NCI-H510A (cell line): ENCODE data around the gene RTEL1.

Source experiments
- DNase-seq: peaks from one replicate; lab custom pipeline; 2025; lab: John Stamatoyannopoulos, UW

Gene RTEL1

GRCh38 chr20:63689046-63690002 lies 31.2 kb downstream of the RTEL1 start:
- no peak for DNase-seq

DNA sequence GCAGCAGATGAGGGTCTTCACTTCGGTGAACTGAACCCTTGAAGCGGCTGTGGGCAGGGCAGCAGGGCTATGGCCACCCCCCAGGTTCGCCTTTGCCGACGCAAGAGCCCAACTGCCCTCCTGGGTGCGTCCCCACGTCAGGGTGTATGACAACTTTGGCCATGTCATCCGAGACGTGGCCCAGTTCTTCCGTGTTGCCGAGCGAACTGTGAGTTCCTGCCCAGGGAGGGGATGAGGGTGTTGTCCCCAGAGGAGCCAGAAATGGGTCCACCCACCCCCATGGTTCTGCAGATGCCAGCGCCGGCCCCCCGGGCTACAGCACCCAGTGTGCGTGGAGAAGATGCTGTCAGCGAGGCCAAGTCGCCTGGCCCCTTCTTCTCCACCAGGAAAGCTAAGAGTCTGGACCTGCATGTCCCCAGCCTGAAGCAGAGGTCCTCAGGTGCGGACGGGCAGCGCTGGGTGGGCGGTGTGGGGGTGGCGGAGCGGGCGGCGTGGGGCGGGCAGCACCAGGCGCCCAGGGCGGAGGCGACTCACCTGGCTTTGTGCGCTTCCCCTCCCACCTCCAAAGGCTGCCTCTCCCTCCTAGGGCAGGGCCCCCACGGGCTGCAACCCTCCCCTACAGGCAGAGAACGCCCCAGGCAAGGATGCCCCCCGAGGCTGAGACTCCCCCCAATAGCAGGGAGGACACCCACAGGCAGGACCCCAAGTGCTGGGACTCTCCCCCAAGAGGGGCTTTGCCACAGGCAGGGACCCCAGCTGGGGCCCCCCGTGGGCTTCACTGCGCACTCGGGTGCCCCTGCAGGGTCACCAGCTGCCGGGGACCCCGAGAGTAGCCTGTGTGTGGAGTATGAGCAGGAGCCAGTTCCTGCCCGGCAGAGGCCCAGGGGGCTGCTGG lies 32.1 kb downstream of the RTEL1 start:
- DNase-seq = no peak

GRCh38 chr20:63690898-63691710 lies 33.0 kb downstream of the RTEL1 start:
- DNase-seq = no peak

- no peak for DNase-seq
Measured at GRCh38 chr20:63691711-63692435, 33.8 kb downstream of the RTEL1 start.

GRCh38 chr20:63692436-63693082 lies 34.4 kb downstream of the RTEL1 start:
- DNase-seq = no peak

DNA sequence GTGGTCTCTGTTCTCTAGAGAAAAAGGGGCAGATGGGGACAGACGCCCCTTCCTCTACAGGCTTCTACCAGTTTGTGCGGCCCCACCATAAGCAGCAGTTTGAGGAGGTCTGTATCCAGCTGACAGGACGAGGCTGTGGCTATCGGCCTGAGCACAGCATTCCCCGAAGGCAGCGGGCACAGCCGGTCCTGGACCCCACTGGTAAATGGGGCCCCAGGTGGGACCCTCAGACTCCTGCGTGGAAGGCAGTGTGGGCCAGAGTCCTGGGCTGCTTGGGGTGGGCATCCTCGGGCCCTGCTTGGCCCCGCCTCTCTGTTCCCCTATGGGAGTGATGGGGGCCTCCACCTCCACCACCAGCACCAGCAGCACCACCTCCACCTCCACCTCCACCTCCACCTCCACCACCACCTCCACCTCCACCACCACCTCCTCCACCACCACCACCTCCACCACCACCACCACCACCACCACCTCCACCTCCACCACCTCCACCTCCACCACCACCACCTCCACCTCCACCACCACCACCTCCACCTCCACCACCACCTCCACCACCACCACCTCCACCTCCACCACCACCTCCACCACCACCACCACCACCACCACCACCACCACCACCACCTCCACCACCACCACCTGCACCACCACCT lies 35.1 kb downstream of the RTEL1 start:
- DNase-seq = no peak

DNA sequence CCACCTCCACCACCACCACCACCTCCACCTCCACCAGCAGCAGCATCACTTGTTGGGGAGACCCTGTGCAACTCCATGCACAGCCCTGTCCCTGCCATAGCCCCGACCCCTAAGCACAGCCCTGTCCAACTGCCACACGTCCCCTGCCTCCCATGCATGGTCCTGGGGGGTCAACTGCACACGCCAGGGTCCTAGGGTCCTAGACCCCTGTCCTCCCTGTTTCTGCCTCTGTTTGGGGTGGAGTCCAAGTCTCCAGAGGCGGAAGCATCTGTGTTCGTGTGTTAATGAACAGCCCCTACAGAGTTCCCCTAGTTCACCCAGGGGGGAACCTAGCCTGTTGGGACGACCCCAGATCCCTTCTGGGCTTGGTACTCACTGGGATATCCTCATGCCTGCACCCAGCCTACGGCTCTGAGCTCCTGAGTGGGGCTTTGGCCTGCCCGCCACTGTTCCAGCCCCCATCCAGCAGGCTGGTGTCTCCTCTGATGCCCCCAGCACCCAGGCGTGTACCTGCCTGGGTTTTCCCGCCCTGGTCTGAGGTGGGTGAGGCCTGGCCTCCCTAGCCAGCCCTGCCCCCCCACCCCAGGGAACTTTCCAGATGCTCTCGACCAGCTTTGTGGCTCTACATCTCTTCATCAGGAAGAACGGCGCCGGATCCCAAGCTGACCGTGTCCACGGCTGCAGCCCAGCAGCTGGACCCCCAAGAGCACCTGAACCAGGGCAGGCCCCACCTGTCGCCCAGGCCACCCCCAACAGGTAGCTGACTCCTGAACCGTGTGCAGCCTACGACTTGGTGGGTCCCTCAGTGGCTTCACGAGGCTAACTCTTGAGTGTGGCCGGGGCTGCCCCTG lies 35.8 kb downstream of the RTEL1 start:
- no peak for DNase-seq

DNA sequence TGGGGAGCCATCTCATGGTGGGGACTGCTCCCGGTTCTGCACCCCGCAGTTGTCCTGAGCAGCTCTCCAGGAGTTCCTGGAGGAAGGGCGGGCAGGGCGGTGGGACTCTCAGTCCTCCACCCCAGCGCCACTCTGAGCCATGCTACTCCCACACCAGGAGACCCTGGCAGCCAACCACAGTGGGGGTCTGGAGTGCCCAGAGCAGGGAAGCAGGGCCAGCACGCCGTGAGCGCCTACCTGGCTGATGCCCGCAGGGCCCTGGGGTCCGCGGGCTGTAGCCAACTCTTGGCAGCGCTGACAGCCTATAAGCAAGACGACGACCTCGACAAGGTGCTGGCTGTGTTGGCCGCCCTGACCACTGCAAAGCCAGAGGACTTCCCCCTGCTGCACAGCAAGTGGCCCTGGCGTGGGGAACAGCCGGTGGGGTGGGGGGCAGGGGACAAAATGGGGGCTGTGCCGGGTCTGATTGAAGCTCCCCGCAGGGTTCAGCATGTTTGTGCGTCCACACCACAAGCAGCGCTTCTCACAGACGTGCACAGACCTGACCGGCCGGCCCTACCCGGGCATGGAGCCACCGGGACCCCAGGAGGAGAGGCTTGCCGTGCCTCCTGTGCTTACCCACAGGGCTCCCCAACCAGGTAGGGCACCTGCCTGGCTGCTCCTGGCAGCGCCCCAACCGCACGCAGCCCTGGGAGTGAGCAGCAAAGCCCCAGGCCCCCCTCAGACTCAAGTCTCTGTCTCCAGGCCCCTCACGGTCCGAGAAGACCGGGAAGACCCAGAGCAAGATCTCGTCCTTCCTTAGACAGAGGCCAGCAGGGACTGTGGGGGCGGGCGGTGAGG lies 36.7 kb downstream of the RTEL1 start:
- DNase-seq = no peak

DNA sequence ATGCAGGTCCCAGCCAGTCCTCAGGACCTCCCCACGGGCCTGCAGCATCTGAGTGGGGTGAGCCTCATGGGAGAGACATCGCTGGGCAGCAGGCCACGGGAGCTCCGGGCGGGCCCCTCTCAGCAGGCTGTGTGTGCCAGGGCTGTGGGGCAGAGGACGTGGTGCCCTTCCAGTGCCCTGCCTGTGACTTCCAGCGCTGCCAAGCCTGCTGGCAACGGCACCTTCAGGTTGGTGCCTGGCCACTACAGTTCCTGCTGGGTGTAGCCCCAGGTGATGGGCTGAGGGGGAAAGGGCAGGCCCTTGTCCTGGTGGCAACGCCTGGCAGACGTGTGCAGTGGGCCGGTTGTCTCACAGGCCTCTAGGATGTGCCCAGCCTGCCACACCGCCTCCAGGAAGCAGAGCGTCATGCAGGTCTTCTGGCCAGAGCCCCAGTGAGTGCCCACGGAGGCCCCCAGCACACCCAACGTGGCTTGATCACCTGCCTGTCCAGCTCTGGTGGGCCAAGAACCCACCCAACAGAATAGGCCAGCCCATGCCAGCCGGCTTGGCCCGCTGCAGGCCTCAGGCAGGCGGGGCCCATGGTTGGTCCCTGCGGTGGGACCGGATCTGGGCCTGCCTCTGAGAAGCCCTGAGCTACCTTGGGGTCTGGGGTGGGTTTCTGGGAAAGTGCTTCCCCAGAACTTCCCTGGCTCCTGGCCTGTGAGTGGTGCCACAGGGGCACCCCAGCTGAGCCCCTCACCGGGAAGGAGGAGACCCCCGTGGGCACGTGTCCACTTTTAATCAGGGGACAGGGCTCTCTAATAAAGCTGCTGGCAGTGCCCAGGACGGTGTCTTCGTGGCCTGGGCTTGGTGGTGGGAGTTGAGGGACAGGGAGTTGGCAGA lies 37.6 kb downstream of the RTEL1 start:
- DNase-seq = no peak

- no peak for DNase-seq
Measured at GRCh38 chr20:63696306-63696627, 38.2 kb downstream of the RTEL1 start.

- no peak for DNase-seq
Measured at GRCh38 chr20:63696628-63697356, 38.7 kb downstream of the RTEL1 start, which contains the start of gene TNFRSF6B. Gene TNFRSF6B (plus strand): TSS chr20:63696652. CDS start chr20:63696768, 116 bp downstream.

DNA sequence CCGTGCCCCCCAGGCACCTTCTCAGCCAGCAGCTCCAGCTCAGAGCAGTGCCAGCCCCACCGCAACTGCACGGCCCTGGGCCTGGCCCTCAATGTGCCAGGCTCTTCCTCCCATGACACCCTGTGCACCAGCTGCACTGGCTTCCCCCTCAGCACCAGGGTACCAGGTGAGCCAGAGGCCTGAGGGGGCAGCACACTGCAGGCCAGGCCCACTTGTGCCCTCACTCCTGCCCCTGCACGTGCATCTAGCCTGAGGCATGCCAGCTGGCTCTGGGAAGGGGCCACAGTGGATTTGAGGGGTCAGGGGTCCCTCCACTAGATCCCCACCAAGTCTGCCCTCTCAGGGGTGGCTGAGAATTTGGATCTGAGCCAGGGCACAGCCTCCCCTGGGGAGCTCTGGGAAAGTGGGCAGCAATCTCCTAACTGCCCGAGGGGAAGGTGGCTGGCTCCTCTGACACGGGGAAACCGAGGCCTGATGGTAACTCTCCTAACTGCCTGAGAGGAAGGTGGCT lies 39.3 kb downstream of the RTEL1 start:
- no peak for DNase-seq

DNA sequence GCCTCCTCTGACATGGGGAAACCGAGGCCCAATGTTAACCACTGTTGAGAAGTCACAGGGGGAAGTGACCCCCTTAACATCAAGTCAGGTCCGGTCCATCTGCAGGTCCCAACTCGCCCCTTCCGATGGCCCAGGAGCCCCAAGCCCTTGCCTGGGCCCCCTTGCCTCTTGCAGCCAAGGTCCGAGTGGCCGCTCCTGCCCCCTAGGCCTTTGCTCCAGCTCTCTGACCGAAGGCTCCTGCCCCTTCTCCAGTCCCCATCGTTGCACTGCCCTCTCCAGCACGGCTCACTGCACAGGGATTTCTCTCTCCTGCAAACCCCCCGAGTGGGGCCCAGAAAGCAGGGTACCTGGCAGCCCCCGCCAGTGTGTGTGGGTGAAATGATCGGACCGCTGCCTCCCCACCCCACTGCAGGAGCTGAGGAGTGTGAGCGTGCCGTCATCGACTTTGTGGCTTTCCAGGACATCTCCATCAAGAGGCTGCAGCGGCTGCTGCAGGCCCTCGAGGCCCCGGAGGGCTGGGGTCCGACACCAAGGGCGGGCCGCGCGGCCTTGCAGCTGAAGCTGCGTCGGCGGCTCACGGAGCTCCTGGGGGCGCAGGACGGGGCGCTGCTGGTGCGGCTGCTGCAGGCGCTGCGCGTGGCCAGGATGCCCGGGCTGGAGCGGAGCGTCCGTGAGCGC lies 39.9 kb downstream of the RTEL1 start:
- no peak for DNase-seq

DNA sequence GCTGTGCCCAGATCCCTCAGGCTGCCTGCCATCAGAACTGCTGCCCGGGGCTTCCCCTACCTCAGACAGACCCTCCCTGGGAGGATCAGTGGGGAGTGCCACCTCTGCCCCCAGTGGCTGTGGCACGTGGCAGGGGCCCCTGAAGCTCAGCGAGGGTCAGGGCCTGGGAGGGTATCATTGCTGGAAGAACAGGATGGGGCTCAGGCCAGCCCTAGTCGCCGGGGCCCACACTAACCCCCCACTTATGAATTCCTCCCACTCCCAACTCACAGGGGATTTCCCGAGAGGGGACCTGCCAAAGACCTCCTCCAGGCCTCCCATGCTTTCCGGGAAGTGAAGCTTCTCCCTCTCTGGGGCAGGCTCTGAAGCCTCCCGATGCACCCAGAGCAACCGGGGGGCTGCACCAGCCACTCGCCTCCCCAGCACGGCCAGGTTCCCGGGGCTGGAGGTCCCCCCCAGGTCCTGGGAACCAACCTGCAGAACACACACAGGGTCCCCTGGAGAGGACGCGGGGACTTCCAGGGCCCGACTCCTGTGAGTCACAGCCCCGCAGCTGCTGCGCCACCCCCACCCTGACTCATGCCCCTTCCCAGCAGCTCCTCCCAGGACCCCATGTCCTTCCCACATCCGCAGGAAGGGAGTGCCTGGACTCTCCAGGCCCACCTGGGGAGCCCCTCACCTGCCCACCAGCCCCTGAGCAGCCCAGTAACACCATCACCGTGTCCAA lies 40.8 kb downstream of the RTEL1 start:
- no peak for DNase-seq
